PC-3 (cell line): Measurements from ENCODE around the gene ALG12.

ENCODE experiments used
- CTCF ChIP-seq: fragments of 300-600 bp; sonication (generic); conservative IDR thresholded peaks from 2 replicates; pipeline ENCODE4 v1.5.1; 2017; ENCODE audit warnings: antibody characterized with exemption, low read depth, mild to moderate bottlenecking, low read length
- EZH2 ChIP-seq: fragments of 300-600 bp; sonication (generic); IDR thresholded peaks from one replicate; pipeline ENCODE4 v1.6.1; 2017; ENCODE audit warnings: antibody characterized with exemption, mild to moderate bottlenecking, low read length; ENCODE audit not compliant: unreplicated experiment
- EZH2phosphoT487 ChIP-seq: fragments of 300-600 bp; sonication (generic); IDR thresholded peaks from 2 replicates; pipeline ENCODE4 v1.6.1; 2018; ENCODE audit warnings: mild to moderate bottlenecking, antibody characterized with exemption, low read length, borderline replicate concordance

DNA sequence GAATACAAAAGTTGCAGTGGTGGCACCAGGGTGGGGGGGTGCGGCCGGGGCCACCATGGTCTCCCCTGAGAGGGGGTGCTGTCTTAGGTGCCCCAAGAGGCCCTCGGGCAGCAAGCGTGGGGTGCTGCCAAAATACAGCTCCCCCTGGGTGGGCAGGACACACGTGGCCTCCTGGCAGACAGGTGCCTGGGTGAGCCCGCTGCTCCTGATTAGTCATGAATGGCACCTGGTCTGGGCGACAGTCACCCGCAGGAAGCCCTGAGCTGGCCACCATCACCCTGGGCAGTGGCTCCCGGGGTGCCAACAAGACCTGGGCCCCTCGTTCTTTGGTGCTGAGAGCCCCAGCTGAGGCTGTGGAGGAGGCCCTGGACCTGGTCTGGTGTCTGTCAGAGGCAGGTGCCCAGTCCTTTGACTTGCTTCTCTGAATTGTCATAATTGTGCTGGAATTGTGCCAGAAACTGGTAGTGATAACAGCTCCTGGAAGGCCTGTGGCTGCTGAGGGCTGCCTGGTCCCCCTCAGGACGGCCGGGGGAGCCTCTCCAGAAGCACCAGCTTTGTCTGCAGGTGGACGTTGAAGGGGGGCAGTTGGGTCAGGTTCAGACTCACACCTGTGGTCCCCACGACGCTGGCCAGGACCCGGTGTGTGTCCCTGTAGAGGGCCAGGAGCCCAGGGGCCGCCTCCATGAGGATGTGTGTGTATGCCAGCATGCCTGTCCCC lies 14.8 kb downstream of the ALG12 start:
- TF ChIP-seq CTCF (no peak), EZH2 (no peak), EZH2phosphoT487 (no peak)
